Keratinocyte (primary cell): ENCODE results near the gene GPATCH1. TPM values are rescaled to one million over a fixed set of nuclear protein-coding genes. Genes with fewer than 3 reads are reported as not detected.

ENCODE experiments used
- DNase-seq: peaks from one replicate; pipeline ENCODE4 v3.0.0-alpha.2; 2011; ENCODE audit warnings: low read depth, missing footprints, low spot score
- FAIRE-seq: peaks from 2 replicates; lab custom pipeline; 2011; peaks lifted over from hg19 to GRCh38; lab: Jason Lieb, UNC
- H2AFZ ChIP-seq: 2 replicates; pipeline ENCODE4 v1.6.0; 2012; ENCODE audit warnings: low read length, control low read depth, inconsistent platforms; ENCODE audit not compliant: control insufficient read depth
- H3K27ac ChIP-seq: 2 replicates; pipeline ENCODE4 v1.5.1; 2011; ENCODE audit warnings: low read length; ENCODE audit not compliant: control insufficient read depth, insufficient read depth
- H3K27me3 ChIP-seq: 3 replicates; pipeline ENCODE4 v1.6.0; 2011; ENCODE audit warnings: low read length; ENCODE audit not compliant: control insufficient read depth, insufficient read depth; ENCODE audit errors: extremely low read depth
- H3K36me3 ChIP-seq, 2 experiments: 2 replicates in 1 of 2; 3 replicates in 1 of 2; pipeline ENCODE4 v1.5.1; 2011; ENCODE audit warnings: low read length in 2 of 2, mild to moderate bottlenecking in 1 of 2; ENCODE audit not compliant: control insufficient read depth in 2 of 2, insufficient read depth in 2 of 2; ENCODE audit errors: extremely low read depth in 1 of 2
- H3K4me1 ChIP-seq: 3 replicates; pipeline ENCODE4 v1.5.1; 2011; ENCODE audit warnings: low read length; ENCODE audit not compliant: control insufficient read depth, insufficient read depth; ENCODE audit errors: extremely low read depth
- H3K4me2 ChIP-seq: 3 replicates; pipeline ENCODE4 v1.6.0; 2011; ENCODE audit warnings: low read depth, low read length; ENCODE audit not compliant: control insufficient read depth, insufficient read depth; ENCODE audit errors: extremely low read depth
- H3K4me3 ChIP-seq, 3 experiments: fragments of 200-600 bp in 1 of 3; sonication (generic) in 1 of 3; 2 replicates in 2 of 3; 3 replicates in 1 of 3; pipeline ENCODE4 v1.5.1; 2011 to 2016; ENCODE audit warnings: low read length in 3 of 3, mild to moderate bottlenecking in 3 of 3, control low read depth in 2 of 3, inconsistent platforms in 1 of 3, low read depth in 1 of 3, mixed read lengths in 1 of 3, mixed run types in 1 of 3, moderate library complexity in 1 of 3; ENCODE audit not compliant: control insufficient read depth in 2 of 3, insufficient read depth in 2 of 3; ENCODE audit errors: extremely low read depth in 1 of 3
- H3K79me2 ChIP-seq: 2 replicates; pipeline ENCODE4 v1.6.0; 2012; ENCODE audit warnings: low read length; ENCODE audit not compliant: control insufficient read depth, insufficient read depth
- H3K9ac ChIP-seq: 3 replicates; pipeline ENCODE4 v1.6.0; 2011; ENCODE audit warnings: low read length; ENCODE audit not compliant: control insufficient read depth, insufficient read depth; ENCODE audit errors: extremely low read depth
- H3K9me1 ChIP-seq: 3 replicates; pipeline ENCODE4 v1.6.0; 2011; ENCODE audit warnings: low read length; ENCODE audit not compliant: control insufficient read depth, insufficient read depth; ENCODE audit errors: extremely low read depth
- H3K9me3 ChIP-seq: 2 replicates; pipeline ENCODE4 v1.5.1; 2012; ENCODE audit warnings: low read depth, low read length; ENCODE audit not compliant: control insufficient read depth
- H4K20me1 ChIP-seq: 3 replicates; pipeline ENCODE4 v1.6.0; 2011; ENCODE audit warnings: low read length; ENCODE audit not compliant: control insufficient read depth, insufficient read depth; ENCODE audit errors: extremely low read depth
- EZH2 ChIP-seq: IDR thresholded peaks from one replicate; pipeline ENCODE4 v1.6.1; 2012; ENCODE audit warnings: inconsistent platforms, mild to moderate bottlenecking, low read length, moderate library complexity
- dilution Hi-C: fragments of 300-500 bp; cut with MboI; formaldehyde crosslinking; loops from one replicate; pipeline ENCODE4 v1.7.0; 2020; ENCODE audit warnings: low sequenced_read_pairs; ENCODE audit not compliant: extremely low pct_ligation_motif_present
- polyA plus RNA-seq, 5 experiments: library from polyadenylated mRNA; depleted of rRNA in 3 of 5; stranded (reverse) in 3 of 5; stranded (forward) in 1 of 5; unstranded in 1 of 5; fragments of >200 nt; gene quantifications; 1 replicate in 1 of 5; 2 replicates in 3 of 5; 3 replicates in 1 of 5; pipeline versions ENCODE4 v1.2.1 to v1.2.3, GENCODE V29; 2011 to 2012; ENCODE audit warnings: missing spikeins in 2 of 5, low read depth in 1 of 5, low replicate concordance in 1 of 5
- TF ChIP-seq, protein P1 (sequence below), 3 experiments: IDR thresholded peaks in 1 of 3; conservative IDR thresholded peaks in 1 of 3; optimal IDR thresholded peaks in 1 of 3; 2 replicates in 2 of 3; 3 replicates in 1 of 3; pipeline versions ENCODE3 to v1.5.1; 2011; ENCODE audit warnings: low read length in 3 of 3, mild to moderate bottlenecking in 3 of 3, moderate library complexity in 2 of 3, control low read depth in 1 of 3, inconsistent platforms in 1 of 3; ENCODE audit not compliant: insufficient read depth in 2 of 3; ENCODE audit errors: extremely low read depth in 1 of 3

GPATCH1 gene
- polyA plus RNA-seq, 1 donor (not counting 4 experiments of a cell fraction or from before 2014, with no cell fraction given), result 5.8 TPM

DNA sequence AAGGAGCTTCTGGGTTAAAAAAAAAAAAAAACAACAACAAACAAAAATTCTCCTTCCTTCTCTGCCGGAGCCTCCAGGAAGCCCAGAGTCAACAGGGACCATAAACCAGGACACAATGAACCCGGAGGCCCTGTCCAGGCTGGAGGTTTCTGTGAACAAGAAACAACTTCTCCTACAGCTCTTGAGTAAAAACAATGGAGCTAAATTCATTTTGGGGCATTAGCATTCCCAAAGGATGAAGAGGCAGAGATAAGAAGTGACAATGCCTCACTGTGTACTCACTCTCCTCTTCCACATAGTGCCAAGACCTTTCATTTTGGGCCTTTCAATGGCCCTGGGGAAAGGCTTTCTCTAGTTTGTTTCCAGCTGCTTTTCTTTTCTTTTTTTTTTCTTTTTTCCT, 25.3 kb upstream of the GPATCH1 start:
- Histone ChIP-seq H3K9me1 (no peaks in the 10 kb centered on the region), H3K9me3 (no peaks in the 10 kb centered on the region), H3K79me2 (peaks cover 4% of the 10 kb centered on the region), H3K36me3 (no peaks in the 10 kb centered on the region), H2AFZ (no peak overlapping the region), H3K9ac (no peak overlapping the region), H3K27me3 (no peaks in the 10 kb centered on the region), H3K27ac (no peak overlapping the region), H4K20me1 (no peaks in the 10 kb centered on the region), H3K4me2 (no peak overlapping the region), H3K4me1 (peaks cover 10% of the 10 kb centered on the region), H3K4me3 (no peak overlapping the region)
- DNase-seq (no peak), FAIRE-seq (peak; percentile 49)
- dilution Hi-C loops, result no loop called here
- TF ChIP-seq EZH2, result no peak
- TF ChIP-seq, protein P1, sequence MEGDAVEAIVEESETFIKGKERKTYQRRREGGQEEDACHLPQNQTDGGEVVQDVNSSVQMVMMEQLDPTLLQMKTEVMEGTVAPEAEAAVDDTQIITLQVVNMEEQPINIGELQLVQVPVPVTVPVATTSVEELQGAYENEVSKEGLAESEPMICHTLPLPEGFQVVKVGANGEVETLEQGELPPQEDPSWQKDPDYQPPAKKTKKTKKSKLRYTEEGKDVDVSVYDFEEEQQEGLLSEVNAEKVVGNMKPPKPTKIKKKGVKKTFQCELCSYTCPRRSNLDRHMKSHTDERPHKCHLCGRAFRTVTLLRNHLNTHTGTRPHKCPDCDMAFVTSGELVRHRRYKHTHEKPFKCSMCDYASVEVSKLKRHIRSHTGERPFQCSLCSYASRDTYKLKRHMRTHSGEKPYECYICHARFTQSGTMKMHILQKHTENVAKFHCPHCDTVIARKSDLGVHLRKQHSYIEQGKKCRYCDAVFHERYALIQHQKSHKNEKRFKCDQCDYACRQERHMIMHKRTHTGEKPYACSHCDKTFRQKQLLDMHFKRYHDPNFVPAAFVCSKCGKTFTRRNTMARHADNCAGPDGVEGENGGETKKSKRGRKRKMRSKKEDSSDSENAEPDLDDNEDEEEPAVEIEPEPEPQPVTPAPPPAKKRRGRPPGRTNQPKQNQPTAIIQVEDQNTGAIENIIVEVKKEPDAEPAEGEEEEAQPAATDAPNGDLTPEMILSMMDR (optimal IDR thresholded peaks at IDR 0.05 in 1 of 3, IDR thresholded peaks at IDR 0.05 in 1 of 3, conservative IDR thresholded peaks at IDR 0.05 in 1 of 3; ENCODE audit: extremely low read depth in 1 of 3, insufficient read depth in 2 of 3, low read length in 3 of 3), result no peak

DNA sequence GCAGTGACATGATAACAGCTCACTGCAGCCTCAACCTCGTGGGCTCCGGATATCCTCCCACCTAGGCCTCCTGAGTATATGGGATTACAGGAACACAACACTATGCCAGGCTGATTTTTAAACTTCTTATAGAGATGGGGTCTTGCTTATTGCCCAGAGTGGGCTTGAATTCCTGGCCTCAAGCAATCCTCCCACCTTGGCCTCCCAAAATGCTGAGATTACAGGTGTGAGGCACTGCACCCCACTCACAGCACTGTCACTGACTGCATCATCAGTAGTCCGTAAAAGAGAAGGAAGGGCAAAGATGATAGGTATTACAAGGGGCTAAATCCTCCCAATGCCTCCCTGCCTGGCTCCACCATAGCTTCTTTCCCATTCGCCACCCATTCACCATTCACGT, 20.4 kb upstream of the GPATCH1 start:
- H3K4me1 ChIP-seq, result peaks cover 7% of the 10 kb centered on the region

More for the DNA sequence above, 20.4 kb upstream of the GPATCH1 start:
- Histone ChIP-seq H3K9ac (no peak overlapping the region), H3K27me3 (no peaks in the 10 kb centered on the region), H3K79me2 (peaks cover 14% of the 10 kb centered on the region), H3K27ac (no peak overlapping the region), H4K20me1 (peaks cover 5% of the 10 kb centered on the region), H3K9me1 (no peaks in the 10 kb centered on the region), H3K36me3 (no peaks in the 10 kb centered on the region), H3K4me3 (no peak overlapping the region), H3K9me3 (no peaks in the 10 kb centered on the region), H2AFZ (no peak overlapping the region), H3K4me2 (no peak overlapping the region)
- no peak for DNase-seq
- dilution Hi-C loops, result no loop called here
- TF ChIP-seq EZH2, result no peak
- TF ChIP-seq, protein P1 (optimal IDR thresholded peaks at IDR 0.05 in 1 of 3, IDR thresholded peaks at IDR 0.05 in 1 of 3, conservative IDR thresholded peaks at IDR 0.05 in 1 of 3; ENCODE audit: extremely low read depth in 1 of 3, insufficient read depth in 2 of 3, low read length in 3 of 3), result no peak
- FAIRE-seq, result no peak
